DMS79 (cell line): ENCODE measurements around the gene AHI1.
A peak's percentile ranks its signal among the peaks of the same experiment; 100 is the strongest.

ENCODE experiments used
- DNase-seq: peaks from one replicate; lab custom pipeline; 2025; lab: John Stamatoyannopoulos, UW

AHI1 gene

DNA sequence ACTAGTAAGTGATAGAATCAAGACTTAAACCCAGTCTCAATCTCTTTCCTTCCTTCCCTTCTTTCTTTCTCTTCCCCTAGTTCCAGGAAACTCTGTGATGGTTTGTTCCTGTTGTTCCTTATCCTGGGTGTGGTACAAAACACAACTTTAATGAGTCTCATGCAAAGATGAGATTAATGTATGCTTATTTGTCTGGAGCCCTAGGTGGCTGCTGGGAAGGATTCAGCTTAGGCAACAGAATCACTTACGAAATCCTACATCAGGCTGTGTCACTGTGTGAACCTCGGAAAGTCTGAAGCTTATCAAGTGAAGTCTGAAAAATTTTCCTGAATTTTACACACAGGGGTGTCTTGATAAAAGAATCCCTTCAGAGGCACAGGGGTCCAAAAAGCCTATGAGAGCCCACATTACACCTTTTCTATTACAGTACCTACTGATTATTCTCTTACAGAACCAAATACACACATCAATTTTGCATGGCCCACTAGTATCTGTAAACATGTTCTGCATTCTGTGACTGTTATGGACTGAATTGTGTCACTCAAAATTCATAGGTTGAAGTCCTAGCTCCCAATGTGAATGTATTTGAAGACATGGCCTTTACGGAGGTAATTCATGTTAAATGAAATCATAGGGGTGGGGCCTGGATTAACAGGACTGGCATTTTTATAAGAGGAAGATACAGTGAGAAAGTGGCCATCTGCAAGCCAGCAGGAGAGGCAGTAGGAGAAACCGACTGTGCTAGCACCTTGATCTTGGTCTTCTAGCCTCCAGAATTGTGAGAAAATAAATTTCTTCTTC, 171.7 kb downstream of the AHI1 start:
- DNase-seq = no peak

DNA sequence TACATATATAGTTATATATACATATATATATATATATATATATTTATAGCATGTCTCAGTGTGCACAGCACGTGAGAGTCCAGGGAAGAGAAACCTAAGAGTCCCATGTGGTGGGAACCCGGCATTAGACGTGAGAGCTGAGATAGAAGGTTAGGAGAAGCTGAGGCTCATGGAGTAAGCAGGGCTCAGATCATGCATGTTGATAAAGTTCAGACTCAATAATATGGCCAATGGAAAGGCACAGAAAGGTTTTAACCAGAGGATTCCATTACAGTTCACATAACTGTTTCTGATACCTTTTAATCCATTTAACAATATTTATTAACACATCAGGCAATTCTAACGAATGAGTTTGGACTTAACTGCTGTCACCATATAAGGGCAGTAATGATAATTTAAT, 173.0 kb downstream of the AHI1 start:
- no peak for DNase-seq

- DNase-seq = no peak
Measured at GRCh38 chr6:135323979-135324378, 173.6 kb downstream of the AHI1 start.

- no peak for DNase-seq
Measured at GRCh38 chr6:135323202-135323668, 174.3 kb downstream of the AHI1 start.

DNA sequence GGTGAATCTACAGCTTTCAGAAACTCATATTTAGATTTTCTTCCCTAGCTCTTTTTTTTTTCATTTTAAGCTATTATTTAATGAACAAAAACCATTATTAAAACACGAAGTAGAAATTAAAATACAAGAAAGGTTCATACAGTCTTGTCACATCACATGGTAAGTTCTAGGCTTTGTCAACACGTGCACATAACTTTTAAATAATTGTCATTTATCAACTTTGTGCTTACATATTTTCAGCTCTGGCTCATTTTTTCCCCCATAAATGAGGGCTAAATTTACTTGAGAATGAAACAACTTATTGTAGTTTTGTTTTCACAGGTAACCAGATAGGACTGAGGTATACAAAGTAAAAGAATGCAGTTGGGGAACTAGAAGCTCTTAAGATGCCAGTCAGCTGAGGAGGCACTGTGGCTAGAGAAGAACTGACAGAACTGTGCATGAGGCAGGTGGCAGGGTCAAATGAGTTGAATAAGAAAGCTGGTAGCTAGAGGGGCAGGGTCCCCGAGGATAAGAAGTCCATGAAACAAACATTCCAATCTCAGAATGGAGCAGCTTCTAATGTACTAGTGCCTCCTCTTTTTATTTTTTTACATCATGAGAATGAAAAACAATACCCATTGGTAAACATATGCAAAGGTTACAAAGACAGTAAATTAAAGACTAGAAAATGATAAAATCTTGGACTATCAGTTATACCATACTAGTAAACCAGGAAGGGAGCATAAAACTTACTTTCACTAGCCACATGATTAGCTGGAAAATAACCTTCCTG, 174.9 kb downstream of the AHI1 start:
- peak; percentile 24 for DNase-seq

DNA sequence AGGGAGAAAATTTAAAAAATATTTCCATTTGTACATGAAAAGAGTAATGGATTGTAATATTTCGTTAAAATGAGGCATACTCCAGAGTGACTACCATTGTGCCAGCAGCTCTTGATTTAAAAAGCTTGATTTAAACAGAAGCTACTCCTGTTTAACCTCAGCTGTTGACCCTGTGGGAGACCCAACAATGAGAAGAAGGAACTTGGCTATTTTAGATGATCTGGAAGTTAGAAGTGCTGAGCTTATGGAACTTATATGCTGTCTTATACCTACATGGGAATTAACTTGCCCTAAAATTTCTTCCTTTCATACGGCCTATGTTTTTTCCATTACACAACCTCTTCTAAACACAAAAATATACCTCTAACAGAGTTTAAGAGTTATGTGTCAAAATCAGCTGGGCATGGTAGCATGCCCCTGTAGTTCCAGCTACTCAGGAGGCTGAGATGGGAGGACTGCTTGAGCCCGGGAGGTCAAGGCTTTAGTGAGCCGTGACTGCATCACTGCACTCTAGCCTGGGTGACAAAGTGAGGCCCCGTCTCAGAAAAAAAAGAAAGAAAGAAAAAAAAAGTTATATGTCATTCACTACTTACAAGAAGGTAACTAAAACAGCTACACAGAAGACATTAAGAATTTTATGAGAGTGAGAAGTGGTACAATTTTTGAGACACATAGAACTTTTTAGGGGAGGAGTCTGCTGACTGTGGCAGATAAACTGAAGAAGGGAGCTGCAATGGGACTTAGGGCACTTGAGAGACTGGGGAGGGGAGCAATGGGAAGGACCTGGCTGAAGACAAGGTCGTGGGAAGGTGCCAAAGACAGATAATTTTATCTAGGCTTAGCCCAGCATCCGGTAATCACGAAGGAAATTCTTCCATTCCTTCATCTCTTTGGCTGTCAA, 176.6 kb downstream of the AHI1 start:
- DNase-seq = no peak

DNA sequence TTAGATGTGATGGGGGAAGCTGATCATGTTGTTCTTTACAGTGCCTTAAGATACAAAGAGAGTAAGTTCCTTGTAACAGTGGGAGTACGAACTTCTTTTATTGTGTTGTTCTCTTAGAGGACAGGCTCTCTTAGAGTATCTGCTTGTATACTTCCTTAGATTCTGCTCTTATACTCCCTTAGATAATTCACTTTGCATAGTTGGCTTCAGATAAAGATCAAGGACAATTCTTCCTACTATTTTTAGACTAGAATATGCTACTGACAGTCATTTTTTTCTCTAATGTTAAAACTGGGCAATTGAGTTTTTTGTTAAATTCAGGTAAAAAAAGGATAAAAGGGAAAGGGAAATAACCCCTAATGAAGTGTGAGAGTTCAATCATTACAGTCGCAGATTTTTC, 177.7 kb downstream of the AHI1 start:
- no peak for DNase-seq

DNA sequence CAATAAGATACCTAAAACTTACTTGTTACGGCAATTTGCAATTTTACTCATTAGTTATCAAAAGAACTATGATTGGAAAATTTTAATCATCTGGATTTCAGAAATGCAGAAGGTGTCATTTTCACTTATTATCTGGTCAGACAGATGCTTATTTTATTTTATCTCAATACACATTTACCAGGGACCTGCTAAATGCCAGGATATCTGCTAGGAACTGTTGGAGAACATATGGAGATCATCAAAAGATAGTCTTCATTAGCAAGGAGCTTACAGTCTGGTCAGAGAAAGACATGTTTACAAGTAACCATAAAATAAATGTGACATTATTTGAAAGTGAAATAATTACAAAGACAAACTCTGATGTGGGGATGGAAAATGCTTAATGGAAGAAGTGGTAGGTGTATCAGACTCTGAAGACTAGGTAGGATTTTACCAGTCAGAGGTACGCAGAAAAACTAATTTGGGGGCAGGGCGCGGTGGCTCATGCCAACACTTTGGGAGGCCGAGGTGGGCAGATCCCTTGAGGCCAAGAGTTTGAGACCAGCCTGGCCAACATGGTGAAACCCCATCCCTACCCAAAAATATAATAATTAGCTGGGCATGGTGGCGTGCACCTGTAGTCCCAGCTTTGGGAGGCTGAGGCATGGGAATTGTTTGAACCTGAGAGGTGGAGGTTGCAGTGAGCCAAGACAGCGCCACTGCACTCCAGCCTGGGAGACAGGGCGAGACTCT, 178.6 kb downstream of the AHI1 start:
- DNase-seq = no peak

DNA sequence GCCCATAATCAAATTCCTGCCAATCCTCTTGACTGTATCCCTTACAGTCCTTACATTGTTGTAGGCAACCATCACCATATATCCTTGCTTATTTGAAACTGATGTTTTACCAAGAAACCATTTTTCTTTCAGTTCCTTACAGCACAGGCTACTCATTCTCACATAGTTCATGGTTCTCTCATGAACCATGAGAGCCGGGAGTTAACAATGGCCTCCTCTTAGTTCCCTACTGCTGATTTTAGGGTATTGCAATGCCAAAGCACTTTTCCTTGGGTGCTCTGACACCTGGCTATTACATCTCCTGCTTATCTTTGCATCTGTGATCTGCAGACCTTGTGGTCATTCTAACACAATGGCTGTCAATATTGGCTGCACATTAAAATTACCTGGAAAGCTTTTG, 183.0 kb downstream of the AHI1 start:
- peak; percentile 5 for DNase-seq

- DNase-seq = peak; percentile 92
Measured at GRCh38 chr6:135311446-135312200, 185.9 kb downstream of the AHI1 start.

- peak; percentile 31 for DNase-seq
Measured at GRCh38 chr6:135310291-135310690, 187.2 kb downstream of the AHI1 start.

- DNase-seq = peak; percentile 8
Measured at GRCh38 chr6:135306740-135307420, 190.7 kb downstream of the AHI1 start.

DNA sequence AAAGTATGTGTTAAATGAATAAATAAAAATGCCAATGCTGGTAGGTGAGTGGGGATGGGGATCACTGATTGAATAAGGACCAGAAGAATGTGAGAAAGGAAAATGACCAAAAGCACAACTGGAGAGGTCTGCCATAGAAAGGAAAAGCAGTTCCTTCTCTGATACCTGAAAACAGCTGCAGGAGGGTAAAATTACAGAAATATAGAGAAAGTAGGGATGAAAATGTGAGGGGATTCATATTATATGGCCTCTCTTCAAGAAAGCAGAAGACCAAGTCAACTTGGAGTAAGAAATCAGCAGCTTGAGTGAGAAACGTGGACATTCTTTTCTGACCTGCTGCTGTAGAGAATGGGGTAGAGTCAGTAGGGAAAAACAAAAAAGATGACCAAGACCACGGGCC, 191.4 kb downstream of the AHI1 start:
- DNase-seq = no peak

- DNase-seq = no peak
Measured at GRCh38 chr6:135305684-135306083, 191.9 kb downstream of the AHI1 start.

DNA sequence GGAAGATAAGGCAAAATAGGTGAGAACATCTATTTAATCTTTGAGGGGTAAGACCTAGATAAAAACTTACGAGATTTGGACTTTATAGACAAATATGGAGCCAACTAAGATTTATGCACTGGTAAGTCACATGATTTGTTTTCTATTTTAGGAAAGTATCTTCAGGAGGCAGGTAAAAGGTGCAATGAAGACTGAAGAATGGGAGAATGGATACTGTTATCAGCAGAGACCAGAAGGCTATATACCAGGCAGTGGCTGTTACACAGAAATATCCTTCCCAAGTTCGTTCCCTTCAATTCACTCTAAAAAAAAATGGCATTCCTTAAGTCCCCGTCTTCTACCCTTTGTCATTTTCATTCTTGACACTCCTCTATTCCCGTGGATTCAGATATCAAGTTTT, 192.7 kb downstream of the AHI1 start:
- DNase-seq = no peak

- peak; percentile 44 for DNase-seq
Measured at GRCh38 chr6:135301304-135301703, 196.2 kb downstream of the AHI1 start.

- no peak for DNase-seq
Measured at GRCh38 chr6:135300576-135300975, 197.0 kb downstream of the AHI1 start.

- DNase-seq = no peak
Measured at GRCh38 chr6:135299256-135299655, 198.3 kb downstream of the AHI1 start.

DNA sequence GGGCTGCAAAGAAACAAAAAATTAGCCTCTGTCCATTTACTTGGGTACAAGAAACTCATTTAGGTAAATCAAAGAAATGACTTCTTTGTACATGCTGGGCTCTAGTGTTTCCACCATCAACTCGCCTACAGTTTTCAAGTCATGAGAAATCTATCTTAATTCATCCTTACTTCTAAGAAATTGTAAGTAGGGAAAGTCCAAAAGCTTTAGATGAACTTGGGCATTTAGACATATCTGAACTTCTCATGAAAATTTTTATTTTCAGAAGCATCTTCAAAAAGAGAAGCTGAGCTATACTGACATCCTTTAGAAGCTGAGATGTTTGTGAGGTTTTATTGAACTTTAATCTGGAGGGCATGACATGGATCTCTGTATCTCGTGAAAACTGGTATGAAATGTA, 199.1 kb downstream of the AHI1 start:
- DNase-seq = no peak

GRCh38 chr6:135296715-135297114, 200.8 kb downstream of the AHI1 start:
- DNase-seq = no peak
